Measurements from ENCODE around the gene ALDH4A1.
"Not testable (repeated sequence)": the region's sequence is repeated elsewhere in the genome, so short reads cannot be mapped to it uniquely, and the experiment has no call there.

The ALDH4A1 gene

GRCh38 chr1:18874036-18874435 is 28.3 kb downstream of the ALDH4A1 start:
- no peak for DNase-seq

GRCh38 chr1:18872071-18872611 is 30.2 kb downstream of the ALDH4A1 start:
- no peak for DNase-seq

DNA sequence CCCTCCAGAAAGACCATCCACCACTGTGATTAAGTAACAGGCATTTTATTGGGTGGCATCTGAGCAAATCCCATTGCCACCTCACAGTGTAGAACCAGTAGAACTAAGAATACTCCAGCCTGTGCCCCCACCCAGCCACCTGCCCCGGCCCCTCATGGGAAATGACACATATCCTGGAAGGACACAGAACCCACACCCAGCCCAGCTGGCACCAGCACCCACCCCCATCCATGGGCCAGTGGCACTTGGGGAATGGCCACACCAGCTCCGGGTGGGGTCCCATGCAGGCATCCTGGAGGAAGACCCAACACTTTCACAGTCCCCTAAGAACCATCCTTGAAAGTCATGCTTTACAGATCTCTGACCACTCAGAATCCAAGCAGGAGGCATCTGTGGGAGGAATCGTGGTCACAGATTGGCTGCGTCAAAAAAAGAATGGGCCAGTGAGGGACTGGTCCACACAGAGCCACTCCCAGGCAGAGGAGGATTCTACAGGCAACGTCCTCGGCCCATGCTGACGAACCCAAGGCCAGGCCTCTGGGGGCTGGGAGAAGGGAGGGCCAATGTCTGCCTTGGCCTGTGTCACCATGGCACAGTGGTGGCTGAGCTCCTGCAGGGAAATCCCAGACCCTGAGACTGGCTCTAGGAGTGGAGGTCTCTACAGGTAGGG is 30.8 kb downstream of the ALDH4A1 start:
- DNase-seq, result no peak

- DNase-seq, result no peak
Observed at GRCh38 chr1:18870957-18871356, 31.4 kb downstream of the ALDH4A1 start.

DNA sequence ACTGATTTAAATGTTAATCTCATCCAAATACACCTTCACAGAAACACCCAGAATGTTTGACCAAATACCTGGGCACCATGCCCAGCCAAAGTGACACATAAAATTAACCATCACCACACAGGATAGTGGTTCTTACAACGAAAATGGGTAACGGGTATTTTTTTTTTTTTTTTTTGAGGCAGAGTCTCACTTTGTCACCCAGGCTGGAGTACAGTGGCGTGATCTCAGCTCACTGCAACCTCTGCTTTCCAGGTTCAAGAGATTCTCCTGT is 31.8 kb downstream of the ALDH4A1 start:
- DNase-seq, result not testable (repeated sequence)

DNA sequence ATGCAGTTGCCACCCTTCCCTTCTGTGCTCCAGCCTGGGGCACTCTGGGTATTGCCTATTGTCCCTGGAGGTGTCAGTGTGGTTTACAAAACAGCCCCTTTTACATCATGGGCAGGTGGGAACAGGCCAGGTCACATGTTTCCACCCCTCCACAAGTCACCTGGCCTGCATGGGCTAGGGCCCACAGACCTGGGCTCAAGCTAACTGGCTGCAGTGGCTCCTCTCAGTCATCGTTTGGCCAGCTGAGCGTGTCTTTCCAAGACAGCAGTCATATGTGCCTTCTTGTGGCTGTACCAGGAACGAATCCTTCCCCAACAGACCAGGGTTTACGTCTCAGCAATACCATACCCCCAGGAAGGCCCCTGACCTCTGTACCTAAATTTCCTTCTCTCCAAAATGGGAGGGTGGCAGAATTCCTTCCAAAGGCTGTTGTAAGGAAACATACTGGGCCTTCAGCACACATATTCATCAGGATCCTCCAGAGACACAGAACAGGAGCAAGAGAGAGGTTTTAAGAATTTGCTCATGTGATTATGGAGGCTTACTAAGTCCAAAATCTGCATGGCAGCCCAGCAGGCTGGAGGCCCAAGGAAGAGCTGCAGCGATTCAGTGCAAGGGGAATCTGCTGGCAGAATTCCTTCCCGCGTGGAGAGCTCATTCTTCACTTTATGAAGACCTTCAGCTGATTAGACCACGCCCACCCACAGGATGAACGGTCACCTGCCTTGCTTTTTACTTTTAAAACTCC is 32.3 kb downstream of the ALDH4A1 start:
- DNase-seq, result no peak

DNA sequence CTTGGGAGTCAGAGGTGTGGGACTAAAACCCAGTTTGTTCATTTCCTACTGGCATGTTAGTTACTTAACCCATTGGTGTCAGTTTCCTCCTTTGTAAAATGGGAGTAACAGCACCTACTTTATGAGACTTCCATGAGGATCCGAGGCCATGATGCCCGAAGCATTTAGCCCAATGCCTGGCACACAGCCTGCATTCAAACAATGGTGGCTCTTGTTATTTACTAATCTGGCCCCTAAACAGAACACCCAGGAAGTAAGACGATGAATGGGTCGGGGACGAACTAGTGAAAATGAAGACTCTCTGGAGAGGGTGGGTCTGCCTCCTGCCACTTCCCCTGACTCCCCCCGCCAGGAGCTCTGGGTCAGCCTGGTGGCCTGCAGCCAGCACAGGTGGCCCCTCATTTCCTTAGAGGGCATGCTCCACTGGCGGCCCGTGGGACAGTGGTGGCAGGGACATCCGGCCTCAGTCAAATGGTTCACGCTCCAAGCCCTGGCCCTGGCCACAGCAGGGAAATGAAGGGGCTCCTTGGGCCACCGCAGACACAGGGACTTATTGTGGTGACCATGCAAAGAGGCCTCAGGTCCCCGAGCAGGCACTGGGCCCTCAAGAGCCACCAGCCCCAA is 33.4 kb downstream of the ALDH4A1 start:
- no peak for DNase-seq

DNA sequence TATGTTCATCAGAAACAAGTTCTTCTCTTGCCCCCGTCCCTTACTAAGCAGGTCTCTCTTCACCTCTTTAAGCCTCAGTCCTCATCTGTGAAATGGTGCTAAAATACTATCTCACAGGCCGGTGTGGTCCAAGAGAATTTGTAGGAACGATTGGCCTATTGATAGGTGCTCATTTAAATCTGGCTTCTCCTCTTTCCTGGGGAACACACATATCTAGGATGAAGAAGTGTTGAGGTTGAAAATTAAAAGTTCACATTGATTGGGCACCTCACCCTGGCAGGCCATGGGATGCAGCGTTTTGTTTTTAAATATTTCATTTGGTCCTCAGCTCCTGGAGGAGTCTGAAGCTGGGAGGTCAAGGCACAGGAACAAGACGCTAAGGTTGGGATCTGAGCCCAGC is 34.0 kb downstream of the ALDH4A1 start:
- no peak for DNase-seq

- no peak for DNase-seq
Observed at GRCh38 chr1:18866846-18867245, 35.5 kb downstream of the ALDH4A1 start.

- DNase-seq, result no peak
Observed at GRCh38 chr1:18866314-18866713, 36.0 kb downstream of the ALDH4A1 start.

DNA sequence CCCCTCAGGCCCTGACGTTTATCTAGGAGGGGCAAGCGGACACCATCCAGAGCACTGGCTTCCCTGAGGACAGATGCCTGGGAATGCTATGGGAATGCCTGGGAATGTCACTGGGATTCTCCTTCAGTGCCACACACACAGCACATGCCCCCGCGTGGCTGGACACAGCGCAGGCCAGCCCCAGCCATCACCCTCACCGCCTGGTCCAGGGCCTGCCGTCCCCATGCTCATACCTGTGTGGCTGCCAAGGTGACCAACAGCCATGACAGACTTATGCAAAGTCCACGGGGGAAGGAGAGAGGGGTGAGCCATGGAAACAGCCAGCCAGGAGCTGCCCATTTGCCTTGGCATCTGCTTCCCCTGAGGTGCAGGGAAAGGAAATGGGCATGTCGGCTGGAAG is 37.2 kb downstream of the ALDH4A1 start:
- no peak for DNase-seq

DNA sequence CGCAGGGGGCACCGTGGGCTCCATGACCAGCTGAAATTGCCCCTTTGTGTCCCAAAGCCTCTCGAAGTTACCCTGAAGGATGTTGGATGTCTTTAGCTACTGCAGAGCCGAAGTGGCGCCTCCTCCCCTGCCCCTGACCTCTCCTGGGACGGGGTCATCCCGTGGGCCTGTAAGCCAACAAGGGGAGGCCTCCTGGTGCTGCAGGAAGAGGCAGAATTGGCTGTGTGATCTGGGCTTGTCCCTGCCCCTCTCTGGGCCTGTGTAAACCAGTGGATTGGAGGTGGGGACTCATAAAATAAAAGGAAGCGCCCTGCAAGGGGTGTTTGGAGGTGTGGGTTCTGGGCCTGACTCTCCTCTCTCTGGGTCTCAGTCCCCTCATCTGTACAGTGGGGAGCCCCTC is 40.8 kb downstream of the ALDH4A1 start:
- no peak for DNase-seq

DNA sequence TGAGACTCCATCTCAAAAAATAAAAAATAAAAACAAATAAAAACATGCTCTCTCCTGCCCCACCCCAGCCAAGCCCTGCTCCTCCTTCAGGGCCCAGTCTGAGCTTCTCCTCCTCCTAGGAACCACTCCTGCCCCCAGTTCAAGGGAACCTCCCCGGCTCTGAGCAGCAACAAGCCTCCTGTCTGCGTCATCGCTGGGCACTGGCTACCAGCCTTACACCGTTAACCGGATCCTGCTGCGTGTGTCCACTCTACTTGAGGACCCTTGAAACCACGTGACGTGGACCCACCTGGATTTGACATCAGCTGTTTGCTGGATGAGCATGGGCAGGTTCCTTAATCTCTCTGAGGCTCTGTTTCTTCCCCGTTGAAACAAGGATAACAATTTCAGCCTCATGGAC is 41.3 kb downstream of the ALDH4A1 start:
- no peak for DNase-seq

- no peak for DNase-seq
Observed at GRCh38 chr1:18859560-18859959, 42.8 kb downstream of the ALDH4A1 start, which contains the start of gene TAS1R2. Gene TAS1R2, minus strand, starts transcription at chr1:18859660. Its CDS starts 0 bp downstream, at chr1:18859660.

DNA sequence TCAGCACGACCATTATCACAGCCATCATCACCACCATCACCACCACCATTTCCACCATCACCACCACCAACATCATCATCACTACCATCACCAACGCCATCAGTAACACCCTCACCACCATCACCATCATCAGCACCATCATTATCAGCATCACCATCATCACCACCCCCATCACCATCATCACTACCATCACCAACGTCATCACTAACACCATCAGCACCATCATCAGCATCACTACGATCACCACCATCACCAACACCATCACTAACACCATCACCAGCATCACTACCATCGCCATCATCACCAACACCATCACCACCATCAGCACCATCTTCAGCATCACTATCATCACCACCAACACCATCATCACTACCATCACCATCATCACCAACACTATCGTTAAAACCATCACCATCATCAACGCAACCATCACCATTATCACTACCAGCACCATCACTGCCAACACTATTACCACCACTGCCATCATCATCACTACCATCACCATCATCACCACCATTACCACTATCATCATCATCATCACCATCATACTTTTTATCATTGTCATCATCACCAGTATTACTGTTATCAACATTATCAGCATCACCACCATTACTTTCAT is 44.2 kb downstream of the ALDH4A1 start:
- no peak for DNase-seq

DNA sequence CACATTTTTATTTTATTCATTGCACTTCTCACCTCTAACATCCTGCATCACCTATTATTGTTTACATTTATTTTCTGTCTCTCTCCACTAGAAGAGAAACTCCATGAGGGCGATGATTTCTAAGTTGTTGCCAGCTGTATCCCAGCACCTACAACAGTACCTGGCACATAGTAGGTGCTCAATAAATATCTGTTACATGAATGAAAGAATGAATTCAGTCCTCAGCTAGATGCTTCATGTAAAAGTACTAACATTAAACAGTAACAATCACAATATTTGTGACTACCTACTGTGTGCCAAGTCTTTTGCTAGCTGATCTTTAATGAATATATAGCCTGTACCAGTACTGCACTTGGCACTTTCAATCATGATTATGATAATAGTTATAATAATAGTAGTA is 45.9 kb downstream of the ALDH4A1 start:
- no peak for DNase-seq

DNA sequence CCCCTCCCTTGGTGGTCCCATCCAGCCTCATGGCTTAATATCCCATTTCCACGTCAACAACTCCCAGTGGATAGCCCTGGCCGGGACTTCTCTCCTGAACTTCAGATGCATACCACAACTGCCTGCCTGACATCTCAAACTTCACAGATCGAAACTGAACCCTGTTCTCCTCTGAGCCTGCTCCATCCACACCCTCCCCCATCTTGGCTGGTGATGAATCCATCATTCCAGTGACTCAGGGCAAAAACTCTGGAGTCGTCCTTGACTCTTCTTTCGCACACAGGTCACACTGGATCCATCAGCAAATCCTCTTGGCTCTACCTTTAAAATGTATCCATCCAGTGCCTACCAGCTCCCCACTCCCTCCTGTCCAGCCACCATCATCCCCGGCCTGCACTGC is 46.8 kb downstream of the ALDH4A1 start:
- no peak for DNase-seq

DNA sequence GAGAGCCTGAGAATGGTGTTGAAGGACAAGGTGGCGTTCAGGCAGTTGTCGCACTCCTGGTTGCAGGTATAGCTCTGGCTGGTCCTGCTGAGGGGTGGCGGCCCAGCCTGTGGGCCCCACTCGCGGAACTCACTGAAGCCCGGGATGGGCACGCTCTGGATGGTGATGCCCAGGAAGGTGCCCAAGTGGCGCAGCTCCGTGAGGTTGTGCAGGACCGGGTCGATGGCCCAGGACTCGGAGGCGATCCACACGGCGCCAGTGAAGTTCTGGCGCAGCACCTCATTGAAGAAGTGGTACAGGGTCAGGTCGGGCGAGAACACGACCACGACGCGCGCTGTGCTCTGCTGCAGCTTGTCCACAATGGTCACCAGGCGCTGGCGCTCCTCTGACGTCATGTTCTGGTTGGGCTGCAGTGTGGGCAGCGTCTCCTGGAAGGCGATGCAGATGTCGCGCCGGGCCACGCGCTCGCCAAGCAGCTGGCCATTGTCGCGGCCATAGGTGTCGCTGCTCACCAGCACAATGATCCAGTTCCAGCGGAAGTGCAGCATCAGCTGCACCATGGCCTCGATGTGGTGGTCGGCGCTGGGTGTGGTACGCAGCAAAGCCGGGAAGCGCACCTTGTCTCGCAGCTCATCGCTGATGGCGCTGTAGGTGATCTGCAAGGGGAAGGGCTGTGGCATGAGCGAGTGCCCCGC is 47.9 kb downstream of the ALDH4A1 start:
- DNase-seq, result no peak

- no peak for DNase-seq
Observed at GRCh38 chr1:18852501-18852900, 49.9 kb downstream of the ALDH4A1 start.

GRCh38 chr1:18849261-18849711 is 53.1 kb downstream of the ALDH4A1 start:
- no peak for DNase-seq

DNA sequence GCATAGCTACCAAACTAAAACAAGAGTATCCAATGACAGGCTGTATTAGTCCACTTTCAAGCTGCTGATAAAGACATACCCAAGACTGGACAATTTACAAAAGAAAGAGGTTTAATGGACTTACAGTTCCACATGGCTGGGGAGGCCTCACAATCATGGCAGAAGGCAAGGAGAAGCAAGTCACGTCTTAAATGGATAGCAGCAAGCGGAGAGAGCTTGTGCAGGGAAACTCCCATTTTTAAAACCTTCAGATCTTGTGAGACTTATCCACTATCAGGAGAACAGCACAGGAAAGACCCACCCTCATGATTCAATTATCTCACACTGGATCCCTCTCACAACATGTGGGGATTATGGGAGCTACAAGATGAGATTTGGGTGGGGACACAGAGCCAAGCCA is 54.6 kb downstream of the ALDH4A1 start:
- not testable (repeated sequence) for DNase-seq

- no peak for DNase-seq
Observed at GRCh38 chr1:18840145-18840544, 62.2 kb downstream of the ALDH4A1 start.

- no peak for DNase-seq
Observed at GRCh38 chr1:18836654-18837053, 65.7 kb downstream of the ALDH4A1 start.

All from stimulated activated CD4-positive, alpha-beta T cell treated with anti-CD3 and anti-CD28 coated beads, Interleukin-2, amount 100 ng/mL, for 24 hours (primary cell).